HepG2 (cell line): ENCODE data around the gene MXRA7. TPM values are rescaled to one million over a fixed set of nuclear protein-coding genes. Genes with fewer than 3 reads are reported as not detected.

Experiments
- ELF4 ChIP-seq: sonication (generic); formaldehyde crosslinking; IDR thresholded peaks from 2 replicates; pipeline ENCODE4 v1.5.0; 2020; ENCODE audit warnings: missing genetic modification reagents, mild to moderate bottlenecking, moderate library complexity, borderline replicate concordance
- MIXL1 ChIP-seq: IDR thresholded peaks from 2 replicates; pipeline ENCODE4 v1.6.1; 2016
- REPIN1 ChIP-seq: sonication (generic); formaldehyde crosslinking; IDR thresholded peaks from 2 replicates; pipeline ENCODE4 v1.8.0; 2022; ENCODE audit warnings: missing genetic modification reagents, low read depth, mild to moderate bottlenecking, borderline replicate concordance
- SETDB1 ChIP-seq: sonication (generic); formaldehyde crosslinking; IDR thresholded peaks from 2 replicates; pipeline ENCODE4 v1.5.1; 2020; ENCODE audit warnings: missing genetic modification reagents, mild to moderate bottlenecking, borderline replicate concordance
- TCF7L2 ChIP-seq: IDR thresholded peaks from 2 replicates; pipeline ENCODE4 v1.6.1; 2011; ENCODE audit warnings: mild to moderate bottlenecking, low read depth, low read length, moderate library complexity
- ZBTB40 ChIP-seq, 2 experiments: fragments of 450-650 bp in 1 of 2; sonication (generic) in 1 of 2; formaldehyde crosslinking in 1 of 2; IDR thresholded peaks; 2 replicates each; pipeline versions ENCODE4 v1.6.1 to v1.8.0; 2016 to 2022; ENCODE audit warnings: antibody characterized with exemption in 1 of 2, mild to moderate bottlenecking in 1 of 2, missing genetic modification reagents in 1 of 2
- ZHX2 ChIP-seq, 2 experiments: sonication (generic) in 1 of 2; formaldehyde crosslinking in 1 of 2; IDR thresholded peaks; 2 replicates each; pipeline versions ENCODE4 v1.6.1 to v1.9.0; 2014 to 2022; ENCODE audit warnings: antibody characterized with exemption in 1 of 2, borderline replicate concordance in 1 of 2, inconsistent platforms in 1 of 2, low read depth in 1 of 2, missing genetic modification reagents in 1 of 2
- ZNF225 ChIP-seq: sonication (generic); formaldehyde crosslinking; IDR thresholded peaks from 2 replicates; pipeline ENCODE4 v1.4.0; 2020; ENCODE audit warnings: mild to moderate bottlenecking, missing genetic modification reagents
- ZNF253 ChIP-seq: sonication (generic); formaldehyde crosslinking; IDR thresholded peaks from 2 replicates; pipeline ENCODE4 v1.8.0; 2022; ENCODE audit warnings: mild to moderate bottlenecking, missing genetic modification reagents, borderline replicate concordance
- polyA plus RNA-seq, 8 experiments: library from polyadenylated mRNA; depleted of rRNA in 3 of 8; stranded (reverse) in 7 of 8; unstranded in 1 of 8; fragments of >200 nt; fragmentation: Illumina TruSeq in 4 of 8; extraction: Trizol in 4 of 8; gene quantifications; 2 replicates each; pipeline versions ENCODE4 v1.2.1 to v1.2.3, GENCODE V29; 2011 to 2016; ENCODE audit warnings: low read depth in 4 of 8, missing spikeins in 1 of 8, mixed read lengths in 1 of 8; ENCODE audit not compliant: insufficient read depth in 1 of 8
- total RNA-seq, 5 experiments: library from RNA; depleted of rRNA; stranded (reverse); fragments of >200 nt; fragmentation: Illumina TruSeq; extraction: Trizol; gene quantifications; 2 replicates each; pipeline ENCODE4 v1.2.3, GENCODE V29; 2016; ENCODE audit warnings: low read depth in 1 of 5
- TF ChIP-seq, protein P1 (sequence below): sonication (generic); formaldehyde crosslinking; IDR thresholded peaks from 2 replicates; pipeline ENCODE4 v1.5.1; 2020; ENCODE audit warnings: mild to moderate bottlenecking, missing genetic modification reagents, moderate library complexity

MXRA7 gene
- total and polyA plus RNA-seq, 2 of the 13 experiments (the other 11 are each of a cell fraction or from before 2014, with no cell fraction given): 44.8 to 112 TPM

GRCh38 chr17:76726776-76727718, 16.3 kb upstream of the MXRA7 start, which contains the start of gene METTL23 (continued):
- peak; percentile 80; the same call in 1 of the 2 replicates for TF ChIP-seq ZNF225 (CRISPR knock-in tag)
- TF ChIP-seq ELF4: no peak; the same call in 1 of the 2 replicates
- TF ChIP-seq SETDB1: no peak
- TF ChIP-seq ZBTB40 (IDR thresholded peaks at IDR 0.05): no peak
- TF ChIP-seq ZBTB40 (CRISPR knock-in tag; IDR thresholded peaks at IDR 0.05): no peak
- no peak for TF ChIP-seq TCF7L2
- TF ChIP-seq, protein P1, sequence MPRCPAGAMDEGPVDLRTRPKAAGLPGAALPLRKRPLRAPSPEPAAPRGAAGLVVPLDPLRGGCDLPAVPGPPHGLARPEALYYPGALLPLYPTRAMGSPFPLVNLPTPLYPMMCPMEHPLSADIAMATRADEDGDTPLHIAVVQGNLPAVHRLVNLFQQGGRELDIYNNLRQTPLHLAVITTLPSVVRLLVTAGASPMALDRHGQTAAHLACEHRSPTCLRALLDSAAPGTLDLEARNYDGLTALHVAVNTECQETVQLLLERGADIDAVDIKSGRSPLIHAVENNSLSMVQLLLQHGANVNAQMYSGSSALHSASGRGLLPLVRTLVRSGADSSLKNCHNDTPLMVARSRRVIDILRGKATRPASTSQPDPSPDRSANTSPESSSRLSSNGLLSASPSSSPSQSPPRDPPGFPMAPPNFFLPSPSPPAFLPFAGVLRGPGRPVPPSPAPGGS: no peak; the same call in 1 of the 2 replicates
- 0 out of 2 replicates have a peak, but pooled peaks have one; percentile 6 for TF ChIP-seq MIXL1 (CRISPR knock-in tag)
- no peak for TF ChIP-seq REPIN1 (CRISPR knock-in tag)
- TF ChIP-seq ZNF253: no peak
- no peak for TF ChIP-seq ZHX2 (IDR thresholded peaks at IDR 0.05; ENCODE audit: low read depth)
- TF ChIP-seq ZHX2 (CRISPR knock-in tag; IDR thresholded peaks at IDR 0.05; ENCODE audit: borderline replicate concordance): no peak
